Measurements from ENCODE around the gene RBM19. TPM values are rescaled to one million over a fixed set of nuclear protein-coding genes. Genes with fewer than 3 reads are reported as not detected.
"Not testable (repeated sequence)": the region's sequence is repeated elsewhere in the genome, so short reads cannot be mapped to it uniquely, and the experiment has no call there.

RBM19 gene
- 16.8 TPM for total RNA-seq

- DNase-seq, result peak; percentile 95
These were observed at the start of gene RBM19 for GRCh38 chr12:113965951-113966797. Gene RBM19 (minus strand): TSS chr12:113966325. CDS start chr12:113966227, 98 bp downstream.

GRCh38 chr12:114015851-114016250 is 49.7 kb upstream of the RBM19 start:
- DNase-seq, result no peak

GRCh38 chr12:114013575-114014345 is 47.6 kb upstream of the RBM19 start:
- no peak for DNase-seq

- DNase-seq, result no peak
These were observed 46.8 kb upstream of the RBM19 start for GRCh38 chr12:114012744-114013431.

GRCh38 chr12:114011711-114012110 is 45.6 kb upstream of the RBM19 start:
- no peak for DNase-seq

- DNase-seq, result no peak
These were observed 40.6 kb upstream of the RBM19 start for GRCh38 chr12:114006482-114007425.

GRCh38 chr12:114004402-114004801 is 38.3 kb upstream of the RBM19 start:
- no peak for DNase-seq

- no peak for DNase-seq
These were observed 37.2 kb upstream of the RBM19 start for GRCh38 chr12:114003286-114003685.

GRCh38 chr12:114001511-114002340 is 35.6 kb upstream of the RBM19 start:
- no peak for DNase-seq

GRCh38 chr12:114000861-114001260 is 34.7 kb upstream of the RBM19 start:
- no peak for DNase-seq

- not testable (repeated sequence) for DNase-seq
These were observed 34.1 kb upstream of the RBM19 start for GRCh38 chr12:114000261-114000660.

- DNase-seq, result no peak
These were observed 31.2 kb upstream of the RBM19 start for GRCh38 chr12:113997365-113997764.

- no peak for DNase-seq
These were observed 29.9 kb upstream of the RBM19 start for GRCh38 chr12:113996026-113996425.

GRCh38 chr12:113994051-113994450 is 27.9 kb upstream of the RBM19 start:
- DNase-seq, result no peak

GRCh38 chr12:113992751-113993150 is 26.6 kb upstream of the RBM19 start:
- DNase-seq, result not testable (repeated sequence)

GRCh38 chr12:113991224-113992044 is 25.3 kb upstream of the RBM19 start:
- DNase-seq, result no peak

GRCh38 chr12:113990250-113991223 is 24.4 kb upstream of the RBM19 start:
- DNase-seq, result peak; percentile 60

GRCh38 chr12:113988976-113989375 is 22.9 kb upstream of the RBM19 start:
- DNase-seq, result no peak

GRCh38 chr12:113988064-113988451 is 21.9 kb upstream of the RBM19 start:
- no peak for DNase-seq
